ENCODE measurements around the gene GARIN5A. TPM values are rescaled to one million over a fixed set of nuclear protein-coding genes. Genes with fewer than 3 reads are reported as not detected.

The GARIN5A gene
- total and polyA plus RNA-seq, 9 of the 15 experiments (the other 6 are each of a cell fraction or from before 2014, with no cell fraction given), result 0.10 to 0.82 (median 0.23) TPM; not detected in 2

- TF ChIP-seq ZBTB26 (CRISPR knock-in tag; IDR thresholded peaks at IDR 0.05) (no peak), ZC3H11A (IDR thresholded peaks at IDR 0.05; ENCODE audit: low read depth, low read length) (no peak), ZNF699 (CRISPR knock-in tag; IDR thresholded peaks at IDR 0.05; ENCODE audit: insufficient replicate concordance) (no peak), ZNF586 (CRISPR knock-in tag; conservative IDR thresholded peaks at IDR 0.05) (no peak), KDM1A (IDR thresholded peaks at IDR 0.05) (no peak), BHLHE40 (IDR thresholded peaks at IDR 0.05; ENCODE audit: low read length) (no peak), ZNF274 (IDR thresholded peaks at IDR 0.05; ENCODE audit: borderline replicate concordance, low read depth, low read length) (no peak), RCOR1 (IDR thresholded peaks at IDR 0.05; ENCODE audit: borderline replicate concordance in 1 of 2, low read depth in 2 of 2, low read length in 2 of 2) (no peak), GABPB1 (CRISPR knock-in tag; IDR thresholded peaks at IDR 0.05) (peak; percentile 57; the same call in 1 of the 2 replicates), MTA2 (IDR thresholded peaks at IDR 0.05; ENCODE audit: low read depth) (no peak), POLR2B (IDR thresholded peaks at IDR 0.05; ENCODE audit: low read depth, partially characterized antibody) (no peak), CREM (IDR thresholded peaks at IDR 0.05; ENCODE audit: low read depth) (peak; percentile 72), ATF4 (CRISPR knock-in tag; IDR thresholded peaks at IDR 0.05) (no peak), MAX (CRISPR knock-in tag; IDR thresholded peaks at IDR 0.05) (0 out of 2 replicates have a peak, but pooled peaks have one; percentile 10), ETV1 (tag; conservative IDR thresholded peaks at IDR 0.05; ENCODE audit: low read depth) (peak; percentile 58; the same call in 1 of the 2 replicates), ZNF431 (CRISPR knock-in tag; IDR thresholded peaks at IDR 0.05) (no peak), ZBTB34 (CRISPR knock-in tag; IDR thresholded peaks at IDR 0.05) (no peak), ID3 (CRISPR knock-in tag; IDR thresholded peaks at IDR 0.05) (no peak), ID3 (tag; IDR thresholded peaks at IDR 0.05) (no peak), FOXP4 (CRISPR knock-in tag; IDR thresholded peaks at IDR 0.05; ENCODE audit: borderline replicate concordance) (no peak), CHD1 (IDR thresholded peaks at IDR 0.05; ENCODE audit: low read length) (no peak), ZNF121 (CRISPR knock-in tag; conservative IDR thresholded peaks at IDR 0.05) (no peak), ZNF507 (tag; conservative IDR thresholded peaks at IDR 0.05) (no peak)
These were observed 2.5 kb upstream of the GARIN5A start (continued) for GRCh38 chr19:50478901-50479715.
